HCT116 (cell line): ENCODE data around the gene KIF3C. TPM values are rescaled to one million over a fixed set of nuclear protein-coding genes. Genes with fewer than 3 reads are reported as not detected.
"Not testable (repeated sequence)": the region's sequence is repeated elsewhere in the genome, so short reads cannot be mapped to it uniquely, and the experiment has no call there.

Source experiments
- ATAC-seq: fragments of 200-7000 bp; cut with Tn5 transposase; 2 replicates; pipeline ENCODE4 v1.9.1; 2020; ENCODE audit warnings: mild to moderate bottlenecking, moderate library complexity
- BruUV-seq: library from RNA; stranded (reverse); fragments of 400-500 nt; replicated peaks from 2 replicates; lab custom pipeline; 2021; lab: Mats Ljungman, UMichigan
- CTCF ChIA-PET: fragments of 300-600 bp; sonication (Branson Sonifier 250); formaldehyde crosslinking; loops from one replicate; lab custom pipeline; 2021; ENCODE audit warnings: antibody characterized with exemption; lab: Charles Lee
- POLR2A ChIA-PET: fragments of 300-600, 350-600 bp; sonication (Branson Sonifier 250); formaldehyde crosslinking; loops from one replicate; lab custom pipeline; 2021; ENCODE audit warnings: antibody characterized with exemption; lab: Charles Lee
- RAD21 ChIA-PET, 2 experiments: fragments of 300-600 bp; sonication (Branson Sonifier 250); formaldehyde crosslinking; loops; one replicate each; lab custom pipeline; 2023; ENCODE audit warnings: low total read pairs in 2 of 2; ENCODE audit not compliant: uncharacterized antibody in 2 of 2, unreplicated experiment in 2 of 2, low non-redundant PET in 1 of 2; lab: Charles Lee
- DNase-seq: peaks from one replicate; pipeline ENCODE4 v3.0.0-alpha.2; 2010; ENCODE audit warnings: low read depth, low spot score
- H2AFZ ChIP-seq: fragments of 200-600 bp; shearing (Covaris generic), sonication (generic); 2 replicates; pipeline ENCODE4 v1.6.1; 2017; ENCODE audit warnings: low read depth, mixed run types, mixed read lengths, antibody characterized with exemption, low read length; ENCODE audit not compliant: poor library complexity, severe bottlenecking
- H3K27ac ChIP-seq: 2 replicates; pipeline ENCODE4 v1.5.1; 2012; ENCODE audit warnings: low read depth, low read length
- H3K27me3 ChIP-seq: fragments of 200-600 bp; sonication (generic); 2 replicates; pipeline ENCODE4 v1.6.1; 2016; ENCODE audit warnings: mixed run types, low read length, mixed read lengths; ENCODE audit not compliant: insufficient read depth
- H3K36me3 ChIP-seq, 2 experiments: fragments of 200-500 bp in 1 of 2; fragments of 200-600 bp in 1 of 2; sonication (Bioruptor generic) in 1 of 2; sonication (generic) in 1 of 2; 2 replicates each; pipeline versions ENCODE4 v1.5.1 to v1.6.1; 2014 to 2016; ENCODE audit warnings: low read length in 2 of 2, inconsistent platforms in 1 of 2, mixed read lengths in 1 of 2, mixed run types in 1 of 2; ENCODE audit not compliant: insufficient read depth in 2 of 2, control insufficient read depth in 1 of 2
- H3K4me1 ChIP-seq, 2 experiments: fragments of 200-600 bp in 1 of 2; sonication (generic) in 1 of 2; 2 replicates each; pipeline versions ENCODE4 v1.5.1 to v1.6.1; 2012 to 2017; ENCODE audit warnings: low read length in 2 of 2, inconsistent platforms in 1 of 2, mild to moderate bottlenecking in 1 of 2, mixed read lengths in 1 of 2, mixed run types in 1 of 2, moderate library complexity in 1 of 2; ENCODE audit not compliant: insufficient read depth in 2 of 2, control insufficient read depth in 1 of 2
- H3K4me2 ChIP-seq: fragments of 200-600 bp; sonication (generic); 2 replicates; pipeline ENCODE4 v1.6.1; 2017; ENCODE audit warnings: mixed run types, low read length, mixed read lengths
- H3K4me3 ChIP-seq, 2 experiments: fragments of 200-600 bp in 1 of 2; sonication (generic) in 1 of 2; replicated peaks in 1 of 2; 2 replicates each; pipeline ENCODE4 v1.5.1; 2011 to 2016; ENCODE audit warnings: low read length in 2 of 2, control low read depth in 1 of 2, low read depth in 1 of 2, mild to moderate bottlenecking in 1 of 2, mixed read lengths in 1 of 2, mixed run types in 1 of 2
- H3K79me2 ChIP-seq: fragments of 200-600 bp; sonication (generic); 2 replicates; pipeline ENCODE4 v1.6.1; 2017; ENCODE audit warnings: mild to moderate bottlenecking, mixed run types, low read length, moderate library complexity, mixed read lengths; ENCODE audit not compliant: insufficient read depth
- H3K9ac ChIP-seq: fragments of 200-600 bp; sonication (generic); 2 replicates; pipeline ENCODE4 v1.6.1; 2016; ENCODE audit warnings: low read length, mixed read lengths
- H3K9me2 ChIP-seq: fragments of 200-600 bp; sonication (generic), shearing (Covaris generic); 2 replicates; pipeline ENCODE4 v1.6.1; 2017; ENCODE audit warnings: mixed run types, mild to moderate bottlenecking, moderate library complexity; ENCODE audit not compliant: insufficient read depth
- H3K9me3 ChIP-seq, 2 experiments: fragments of 200-500 bp in 1 of 2; fragments of 200-600 bp in 1 of 2; sonication (Bioruptor generic) in 1 of 2; sonication (generic) in 1 of 2; 2 replicates each; pipeline ENCODE4 v1.6.1; 2014 to 2017; ENCODE audit warnings: low read length in 2 of 2, mixed read lengths in 2 of 2, inconsistent platforms in 1 of 2, low read depth in 1 of 2, mild to moderate bottlenecking in 1 of 2, mixed run types in 1 of 2, moderate library complexity in 1 of 2; ENCODE audit not compliant: control insufficient read depth in 1 of 2, insufficient read depth in 1 of 2
- H4K20me1 ChIP-seq: fragments of 200-600 bp; sonication (generic), shearing (Covaris generic); 2 replicates; pipeline ENCODE4 v1.6.1; 2017; ENCODE audit warnings: mixed run types, mild to moderate bottlenecking, moderate library complexity; ENCODE audit not compliant: insufficient read depth
- JUND ChIP-seq: IDR thresholded peaks from 2 replicates; pipeline ENCODE4 v1.6.1; 2012
- MAX ChIP-seq: IDR thresholded peaks from 2 replicates; pipeline ENCODE4 v1.6.1; 2012
- POLR2AphosphoS5 ChIP-seq: IDR thresholded peaks from 2 replicates; pipeline ENCODE4 v1.6.1; 2011; ENCODE audit warnings: mild to moderate bottlenecking, low read depth, low read length, moderate library complexity
- RAD21 ChIP-seq: IDR thresholded peaks from 2 replicates; pipeline ENCODE4 v1.6.1; 2012; ENCODE audit warnings: low read depth, mild to moderate bottlenecking
- intact Hi-C: fragments of 100-400 bp; cut with micrococcal nuclease; formaldehyde crosslinking; loops from 2 replicates; pipeline ENCODE4 v1.10.0; 2022
- total RNA-seq: library from RNA; stranded (reverse); gene quantifications from one replicate; pipeline ENCODE4 v1.2.1, GENCODE V29; 2021; ENCODE audit not compliant: unreplicated experiment

The KIF3C gene
- total RNA-seq, 1 experiment from 2014 or later, result 5.4 TPM

GRCh38 chr2:25909574-25909973 lies 72.7 kb downstream of the KIF3C start:
- RAD21 ChIA-PET, ATAC-seq, intact Hi-C loops, DNase-seq, H3K9ac ChIP-seq, H3K4me1 ChIP-seq, H3K79me2 ChIP-seq, H3K9me3 ChIP-seq, H3K27me3 ChIP-seq, H4K20me1 ChIP-seq, H3K4me3 ChIP-seq, POLR2A ChIA-PET, BruUV-seq, H3K27ac ChIP-seq, CTCF ChIA-PET, H3K4me2 ChIP-seq, H3K36me3 ChIP-seq, H2AFZ ChIP-seq, H3K9me2 ChIP-seq: not testable (repeated sequence)

- TF ChIP-seq JUND (no peak), POLR2AphosphoS5 (no peak), MAX (no peak), RAD21 (no peak)
- no peak overlapping the region for H2AFZ ChIP-seq
Observed at GRCh38 chr2:25905126-25905525, 77.2 kb downstream of the KIF3C start.

More at GRCh38 chr2:25905126-25905525, 77.2 kb downstream of the KIF3C start:
- no peaks in the 10 kb centered on the region for H3K36me3 ChIP-seq
- ATAC-seq (no peak), DNase-seq (no peak)
- ChIA-PET CTCF (interaction anchor here (1.1 kb wide), 1 partner anchor 27 kb away, joined by 3 read pairs; the partner anchor contains the start of gene ASXL2), POLR2A (no interaction called here), RAD21 (no interaction called here)
- no peaks in the 10 kb centered on the region for H3K79me2 ChIP-seq
- H3K9me3 ChIP-seq, result no peaks in the 10 kb centered on the region
- H3K4me3 ChIP-seq, result no peak overlapping the region
- H3K9me2 ChIP-seq, result no peaks in the 10 kb centered on the region
- no peak overlapping the region for H3K27ac ChIP-seq
- no peak overlapping the region for H3K9ac ChIP-seq
- H3K27me3 ChIP-seq, result no peaks in the 10 kb centered on the region
- intact Hi-C loops, result no loop called here
- no peaks in the 10 kb centered on the region for H4K20me1 ChIP-seq
- no peak overlapping the region for H3K4me2 ChIP-seq
- H3K4me1 ChIP-seq, result no peaks in the 10 kb centered on the region
- no TSS peak for BruUV-seq
